A549 (cell line): ENCODE measurements around the gene TFCP2L1. TPM values are rescaled to one million over a fixed set of nuclear protein-coding genes. Genes with fewer than 3 reads are reported as not detected.

Experiments
- ATAC-seq, 2 experiments: fragments of 200-7000 bp in 1 of 2; fragments of >200 bp in 1 of 2; cut with Nextera tagmentation in 1 of 2; cut with Tn5 transposase in 1 of 2; 3 replicates each; pipeline versions ENCODE4 v1.8.0 to v1.9.1; 2018 to 2020; ENCODE audit warnings: mild to moderate bottlenecking in 1 of 2, moderate library complexity in 1 of 2
- CTCF ChIA-PET: fragments of 300-600 bp; sonication (Branson Sonifier 250); formaldehyde crosslinking; extraction: SDS; loops from one replicate; lab custom pipeline; 2021; ENCODE audit warnings: antibody characterized with exemption, inconsistent platforms; lab: Yijun Ruan, JAX
- POLR2A ChIA-PET: fragments of 350-600 bp; formaldehyde crosslinking; extraction: SDS; loops from one replicate; lab custom pipeline; 2021; ENCODE audit warnings: antibody characterized with exemption, inconsistent platforms; lab: Yijun Ruan, JAX
- DNase-seq, 2 experiments: peaks; one replicate each; pipeline versions ENCODE4 v3.0.0 to v3.0.0-alpha.2; 2011 to 2016; ENCODE audit warnings: low read depth in 1 of 2, low spot score in 1 of 2
- FAIRE-seq: peaks from 2 replicates; lab custom pipeline; 2011; peaks lifted over from hg19 to GRCh38; lab: Jason Lieb, UNC
- H3K27ac ChIP-seq, 2 experiments: fragments of >200 bp; sonication (Bioruptor Twin); formaldehyde crosslinking; 3 replicates each; pipeline ENCODE4 v1.5.1; 2016 to 2017
- H3K4me1 ChIP-seq: fragments of >200 bp; sonication (Bioruptor Twin); formaldehyde crosslinking; 3 replicates; pipeline ENCODE4 v1.6.1; 2016
- H3K4me2 ChIP-seq: fragments of >200 bp; sonication (Bioruptor Twin); formaldehyde crosslinking; 3 replicates; pipeline ENCODE4 v1.6.1; 2016
- H3K4me3 ChIP-seq: fragments of >200 bp; sonication (Bioruptor Twin); formaldehyde crosslinking; 3 replicates; pipeline ENCODE4 v1.5.1; 2016
- H3K9me3 ChIP-seq: fragments of >200 bp; sonication (Bioruptor Twin); formaldehyde crosslinking; 3 replicates; pipeline ENCODE4 v1.6.1; 2016
- CBX2 ChIP-seq: fragments of 200-600 bp; sonication (generic); IDR thresholded peaks from 2 replicates; pipeline ENCODE4 v1.6.1; 2016; ENCODE audit warnings: low read depth, mild to moderate bottlenecking, borderline replicate concordance
- CHD4 ChIP-seq: fragments of 200-600 bp; sonication (generic); IDR thresholded peaks from 2 replicates; pipeline ENCODE4 v1.6.1; 2016; ENCODE audit warnings: antibody characterized with exemption, mild to moderate bottlenecking, borderline replicate concordance
- EHF ChIP-seq: fragments of 250-450 bp; sonication (Bioruptor Pico); IDR thresholded peaks from 2 replicates; pipeline ENCODE4 v1.5.0; 2020; ENCODE audit warnings: mild to moderate bottlenecking
- FOSB ChIP-seq: fragments of 250-450 bp; sonication (Bioruptor Pico); IDR thresholded peaks from 2 replicates; pipeline ENCODE4 v1.5.0; 2020; ENCODE audit warnings: mild to moderate bottlenecking, moderate library complexity
- FOSL2 ChIP-seq, 2 experiments: fragments of 450-650 bp in 1 of 2; fragments of >200 bp in 1 of 2; sonication (Bioruptor Twin) in 1 of 2; formaldehyde crosslinking; IDR thresholded peaks; 2 replicates each; pipeline versions ENCODE4 v1.5.0 to v1.6.1; 2016 to 2020; ENCODE audit warnings: mild to moderate bottlenecking in 1 of 2, moderate library complexity in 1 of 2
- FOXS1 ChIP-seq: fragments of 250-450 bp; sonication (Bioruptor Pico); IDR thresholded peaks from 2 replicates; pipeline ENCODE4 v1.5.0; 2020; ENCODE audit warnings: mild to moderate bottlenecking, moderate library complexity
- GATA3 ChIP-seq: IDR thresholded peaks from 2 replicates; pipeline ENCODE4 v1.6.1; 2012; ENCODE audit warnings: borderline replicate concordance
- HDAC2 ChIP-seq: fragments of 200-600 bp; sonication (generic); IDR thresholded peaks from 2 replicates; pipeline ENCODE4 v1.6.1; 2016
- HES2 ChIP-seq: fragments of >200 bp; sonication (Bioruptor Twin); formaldehyde crosslinking; IDR thresholded peaks from 2 replicates; pipeline ENCODE4 v1.6.1; 2016
- HOXB5 ChIP-seq: fragments of 250-450 bp; sonication (Bioruptor Pico); IDR thresholded peaks from 2 replicates; pipeline ENCODE4 v1.5.0; 2020; ENCODE audit warnings: mild to moderate bottlenecking, moderate library complexity
- JUNB ChIP-seq: fragments of >200 bp; sonication (Bioruptor Twin); formaldehyde crosslinking; IDR thresholded peaks from 2 replicates; pipeline ENCODE4 v1.6.1; 2016
- MAFK ChIP-seq: fragments of 450-650 bp; IDR thresholded peaks from 2 replicates; pipeline ENCODE4 v1.6.1; 2014; ENCODE audit not compliant: partially characterized antibody
- MAZ ChIP-seq: fragments of 150-350 bp; IDR thresholded peaks from 2 replicates; pipeline ENCODE4 v1.6.1; 2014; ENCODE audit warnings: antibody characterized with exemption, low read depth, low read length, borderline replicate concordance
- NR3C1 ChIP-seq: fragments of >200 bp; sonication (Bioruptor Twin); formaldehyde crosslinking; IDR thresholded peaks from 3 replicates; pipeline ENCODE4 v1.6.1; 2017
- POLR2A ChIP-seq: IDR thresholded peaks from 2 replicates; pipeline ENCODE4 v1.6.1; 2012; ENCODE audit warnings: mild to moderate bottlenecking, low read length
- RCOR1 ChIP-seq: fragments of 150-350 bp; IDR thresholded peaks from 2 replicates; pipeline ENCODE4 v1.6.1; 2014; ENCODE audit warnings: antibody characterized with exemption, low read length, low read depth
- ZFP36 ChIP-seq: fragments of 450-650 bp; IDR thresholded peaks from 2 replicates; pipeline ENCODE4 v1.6.1; 2014; ENCODE audit warnings: borderline replicate concordance; ENCODE audit not compliant: partially characterized antibody
- ZSCAN20 ChIP-seq: fragments of 250-450 bp; sonication (Bioruptor Pico); IDR thresholded peaks from 2 replicates; pipeline ENCODE4 v1.8.0; 2022; ENCODE audit warnings: mild to moderate bottlenecking, moderate library complexity
- WGBS: methylation state at CpG from one replicate; pipeline ENCODE4 v1.1.6; 2017; ENCODE audit errors: missing lambda C conversion rate; 5-methylcytosine and 5-hydroxymethylcytosine counted together
- polyA plus RNA-seq, 4 experiments: library from polyadenylated mRNA; depleted of rRNA in 3 of 4; stranded (reverse); fragments of >200 nt; fragmentation: RNase III in 1 of 4; extraction: RNeasy Plus Mini Kit Qiagen cat#74134 plus additional on column Dnase treatment in 1 of 4; gene quantifications; 2 replicates in 3 of 4; 3 replicates in 1 of 4; pipeline ENCODE4 v1.2.3, GENCODE V29; 2011 to 2017
- TF ChIP-seq, protein P1 (sequence below): fragments of 250-450 bp; sonication (Bioruptor Pico); IDR thresholded peaks from 2 replicates; pipeline ENCODE4 v1.5.0; 2021; ENCODE audit warnings: mild to moderate bottlenecking, moderate library complexity, borderline replicate concordance
- TF ChIP-seq, protein P2 (sequence below): fragments of 150-350 bp; IDR thresholded peaks from 2 replicates; pipeline ENCODE4 v1.6.1; 2014; ENCODE audit warnings: low read depth, mild to moderate bottlenecking, low read length
- TF ChIP-seq, protein P3 (sequence below): IDR thresholded peaks from 2 replicates; pipeline ENCODE4 v1.6.1; 2012; ENCODE audit warnings: low read depth, borderline replicate concordance

TFCP2L1 gene
- polyA plus RNA-seq, 2 of the 4 experiments (the other 2 are of a cell fraction) = 1.3 to 3.1 TPM

DNA sequence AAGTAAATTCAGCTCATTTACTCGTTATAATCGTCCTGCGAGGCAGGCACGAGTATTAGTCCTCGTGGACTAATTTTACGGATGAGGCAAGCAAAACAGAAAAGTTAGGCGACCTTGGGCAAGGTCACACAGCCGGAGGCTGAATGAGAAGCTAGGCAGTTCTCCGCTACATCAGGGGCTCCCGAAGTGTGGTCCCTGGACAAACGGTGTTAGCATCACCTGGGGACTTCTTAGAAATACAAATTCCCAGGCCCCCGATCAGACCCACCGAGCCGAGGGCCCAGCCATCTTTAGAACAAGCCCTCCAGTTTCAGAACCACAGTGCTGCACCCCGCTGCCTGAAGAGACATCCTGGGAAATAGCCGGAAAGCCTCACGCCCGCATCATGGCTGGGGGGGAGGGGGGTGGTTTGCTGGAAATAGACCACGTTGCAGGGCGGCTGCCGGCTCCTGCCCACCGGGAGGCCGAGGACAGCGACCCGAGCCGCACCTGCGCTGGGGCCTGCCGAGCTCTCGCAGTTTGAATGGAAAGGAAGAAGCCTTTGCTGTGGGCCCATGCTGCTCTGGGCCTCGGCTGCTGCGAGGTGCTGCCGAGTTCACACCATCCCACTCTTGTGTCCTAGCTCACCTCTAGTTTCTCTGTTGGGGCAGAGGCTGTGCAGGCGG lies 72.2 kb downstream of the TFCP2L1 start:
- CTCF ChIA-PET = interaction anchor here (1.0 to 1.6 kb wide), 3 partner anchors 18 to 113 kb away, joined by 3 read pairs; no protein-coding TSS in a partner anchor
- no peaks in the 10 kb centered on the region for H3K9me3 ChIP-seq
- H3K4me2 ChIP-seq = no peak overlapping the region
- no peak overlapping the region for H3K4me3 ChIP-seq
- DNase-seq (no peak), FAIRE-seq (no peak), ATAC-seq (no peak)
- POLR2A ChIA-PET = no interaction called here
- H3K27ac ChIP-seq = no peak overlapping the region; a peak in 1 of 6 replicates
- TF ChIP-seq NR3C1 = no peak
- no peak for TF ChIP-seq RCOR1
- no peak for TF ChIP-seq EHF (CRISPR knock-in tag)
- no peak for TF ChIP-seq HDAC2
- TF ChIP-seq ZFP36 = no peak
- TF ChIP-seq GATA3 = no peak
- no peak for TF ChIP-seq JUNB
- TF ChIP-seq MAFK = no peak
- no peak for TF ChIP-seq ZSCAN20 (CRISPR knock-in tag)
- TF ChIP-seq CBX2 = no peak
- TF ChIP-seq HES2 = no peak
- no peak for TF ChIP-seq POLR2A
- WGBS = 87% methylated on average over 18 of the region's 33 CpGs
- H3K4me1 ChIP-seq = peaks cover 19% of the 10 kb centered on the region

DNA sequence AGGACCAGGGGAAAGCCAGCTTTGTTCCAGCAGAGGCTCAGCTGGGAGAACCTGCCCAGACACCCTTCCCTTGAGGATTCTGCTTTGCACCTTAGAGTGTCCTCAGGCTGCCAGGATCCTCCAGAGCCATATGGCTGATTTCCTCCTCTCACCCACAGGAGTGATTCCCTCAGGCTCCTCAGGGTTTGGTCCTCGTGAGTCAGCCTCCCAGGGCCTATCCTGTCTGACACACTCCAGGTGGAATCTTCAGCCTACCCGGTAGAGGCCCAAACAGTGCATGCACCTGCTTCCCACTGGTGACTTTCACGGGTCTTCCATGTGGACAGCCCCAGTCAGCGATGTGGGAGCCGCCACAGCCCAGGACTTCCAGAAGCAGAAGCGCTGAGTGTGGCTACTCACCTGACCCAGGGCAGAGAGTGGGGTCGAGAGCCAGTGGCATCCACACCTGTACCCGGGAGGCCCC lies 73.3 kb downstream of the TFCP2L1 start:
- FAIRE-seq = no peak
- H3K4me2 ChIP-seq = peak overlapping the region; percentile 65
- peak overlapping the region; percentile 55 to 70; a peak in 5 of 6 replicates for H3K27ac ChIP-seq
- no peaks in the 10 kb centered on the region for H3K9me3 ChIP-seq
- CTCF ChIA-PET = interaction anchor here (1.0 to 1.6 kb wide), 2 partner anchors 16 to 114 kb away, joined by 3 read pairs; no protein-coding TSS in a partner anchor
- TF ChIP-seq CHD4 = no peak
- TF ChIP-seq, protein P1, sequence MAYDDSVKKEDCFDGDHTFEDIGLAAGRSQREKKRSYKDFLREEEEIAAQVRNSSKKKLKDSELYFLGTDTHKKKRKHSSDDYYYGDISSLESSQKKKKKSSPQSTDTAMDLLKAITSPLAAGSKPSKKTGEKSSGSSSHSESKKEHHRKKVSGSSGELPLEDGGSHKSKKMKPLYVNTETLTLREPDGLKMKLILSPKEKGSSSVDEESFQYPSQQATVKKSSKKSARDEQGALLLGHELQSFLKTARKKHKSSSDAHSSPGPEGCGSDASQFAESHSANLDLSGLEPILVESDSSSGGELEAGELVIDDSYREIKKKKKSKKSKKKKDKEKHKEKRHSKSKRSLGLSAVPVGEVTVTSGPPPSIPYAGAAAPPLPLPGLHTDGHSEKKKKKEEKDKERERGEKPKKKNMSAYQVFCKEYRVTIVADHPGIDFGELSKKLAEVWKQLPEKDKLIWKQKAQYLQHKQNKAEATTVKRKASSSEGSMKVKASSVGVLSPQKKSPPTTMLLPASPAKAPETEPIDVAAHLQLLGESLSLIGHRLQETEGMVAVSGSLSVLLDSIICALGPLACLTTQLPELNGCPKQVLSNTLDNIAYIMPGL (CRISPR knock-in tag) = no peak
- TF ChIP-seq, protein P2, sequence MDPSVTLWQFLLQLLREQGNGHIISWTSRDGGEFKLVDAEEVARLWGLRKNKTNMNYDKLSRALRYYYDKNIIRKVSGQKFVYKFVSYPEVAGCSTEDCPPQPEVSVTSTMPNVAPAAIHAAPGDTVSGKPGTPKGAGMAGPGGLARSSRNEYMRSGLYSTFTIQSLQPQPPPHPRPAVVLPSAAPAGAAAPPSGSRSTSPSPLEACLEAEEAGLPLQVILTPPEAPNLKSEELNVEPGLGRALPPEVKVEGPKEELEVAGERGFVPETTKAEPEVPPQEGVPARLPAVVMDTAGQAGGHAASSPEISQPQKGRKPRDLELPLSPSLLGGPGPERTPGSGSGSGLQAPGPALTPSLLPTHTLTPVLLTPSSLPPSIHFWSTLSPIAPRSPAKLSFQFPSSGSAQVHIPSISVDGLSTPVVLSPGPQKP = no peak
- no peak for TF ChIP-seq FOXS1
- no peak for TF ChIP-seq RCOR1
- TF ChIP-seq JUNB = no peak
- TF ChIP-seq, protein P3, sequence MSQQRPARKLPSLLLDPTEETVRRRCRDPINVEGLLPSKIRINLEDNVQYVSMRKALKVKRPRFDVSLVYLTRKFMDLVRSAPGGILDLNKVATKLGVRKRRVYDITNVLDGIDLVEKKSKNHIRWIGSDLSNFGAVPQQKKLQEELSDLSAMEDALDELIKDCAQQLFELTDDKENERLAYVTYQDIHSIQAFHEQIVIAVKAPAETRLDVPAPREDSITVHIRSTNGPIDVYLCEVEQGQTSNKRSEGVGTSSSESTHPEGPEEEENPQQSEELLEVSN = no peak
- no peak for TF ChIP-seq NR3C1
- TF ChIP-seq FOSL2 (IDR thresholded peaks at IDR 0.05) = no peak
- no peak for TF ChIP-seq FOSL2 (CRISPR knock-in tag; IDR thresholded peaks at IDR 0.05)
- TF ChIP-seq EHF (CRISPR knock-in tag) = no peak
- TF ChIP-seq HOXB5 (CRISPR knock-in tag) = no peak
- TF ChIP-seq MAZ = no peak
- TF ChIP-seq FOSB (CRISPR knock-in tag) = no peak
- TF ChIP-seq, all 56 proteins: peak for 0
- Histone ChIP-seq H3K4me1 (peaks cover 19% of the 10 kb centered on the region), H3K4me3 (no peak overlapping the region)
- POLR2A ChIA-PET = no interaction called here
- DNase-seq (no peak), ATAC-seq (peak; percentile 44 to 48; a peak in 4 of 6 replicates)
- WGBS = 65% methylated on average over 5 of the region's 8 CpGs
